A673 (cell line): ENCODE measurements around the gene ADD3.

Experiments
- EZH2 ChIP-seq: fragments of 200-600 bp; sonication (generic); IDR thresholded peaks from 2 replicates; pipeline ENCODE4 v1.6.1; 2017; ENCODE audit warnings: borderline replicate concordance, low read depth, mild to moderate bottlenecking, mixed read lengths, antibody characterized with exemption, low read length; ENCODE audit not compliant: poor library complexity, severe bottlenecking
- TF ChIP-seq, protein P1 (sequence below): fragments of 300-800, 200-600 bp; sonication (generic); conservative IDR thresholded peaks from 2 replicates; pipeline ENCODE4 v1.5.1; 2017; ENCODE audit warnings: low read depth, mild to moderate bottlenecking, antibody characterized with exemption, low read length, moderate library complexity, mixed read lengths

GRCh38 chr10:109996766-109997171 is 11.0 kb upstream of the ADD3 start:
- TF ChIP-seq, protein P1, sequence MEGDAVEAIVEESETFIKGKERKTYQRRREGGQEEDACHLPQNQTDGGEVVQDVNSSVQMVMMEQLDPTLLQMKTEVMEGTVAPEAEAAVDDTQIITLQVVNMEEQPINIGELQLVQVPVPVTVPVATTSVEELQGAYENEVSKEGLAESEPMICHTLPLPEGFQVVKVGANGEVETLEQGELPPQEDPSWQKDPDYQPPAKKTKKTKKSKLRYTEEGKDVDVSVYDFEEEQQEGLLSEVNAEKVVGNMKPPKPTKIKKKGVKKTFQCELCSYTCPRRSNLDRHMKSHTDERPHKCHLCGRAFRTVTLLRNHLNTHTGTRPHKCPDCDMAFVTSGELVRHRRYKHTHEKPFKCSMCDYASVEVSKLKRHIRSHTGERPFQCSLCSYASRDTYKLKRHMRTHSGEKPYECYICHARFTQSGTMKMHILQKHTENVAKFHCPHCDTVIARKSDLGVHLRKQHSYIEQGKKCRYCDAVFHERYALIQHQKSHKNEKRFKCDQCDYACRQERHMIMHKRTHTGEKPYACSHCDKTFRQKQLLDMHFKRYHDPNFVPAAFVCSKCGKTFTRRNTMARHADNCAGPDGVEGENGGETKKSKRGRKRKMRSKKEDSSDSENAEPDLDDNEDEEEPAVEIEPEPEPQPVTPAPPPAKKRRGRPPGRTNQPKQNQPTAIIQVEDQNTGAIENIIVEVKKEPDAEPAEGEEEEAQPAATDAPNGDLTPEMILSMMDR: no peak
- no peak for TF ChIP-seq EZH2
